ENCODE data around the gene GGCX. TPM values are rescaled to one million over a fixed set of nuclear protein-coding genes. Genes with fewer than 3 reads are reported as not detected.

The GGCX gene
- total and polyA plus RNA-seq, 2 donors (not counting 3 experiments of a cell fraction or from before 2014, with no cell fraction given), result 48.0 to 62.7 TPM

- Histone ChIP-seq H3K4me1 (ENCODE audit: control insufficient read depth, extremely low read depth, insufficient read depth, low read length) (peaks cover 28% of the 10 kb centered on the region), H3K79me2 (ENCODE audit: control insufficient read depth, insufficient read depth, low read length) (peaks cover 47% of the 10 kb centered on the region), H3K4me3 (replicated peaks in 1 of 3; ENCODE audit: insufficient read depth in 1 of 3, low read depth in 1 of 3, low read length in 3 of 3) (no peak overlapping the region), H3K9me3 (replicated peaks; ENCODE audit: control insufficient read depth, insufficient read depth, low read length) (no peaks in the 10 kb centered on the region), H3K27ac (ENCODE audit: insufficient read depth, low read depth, low read length) (no peak overlapping the region), H3K9ac (replicated peaks; ENCODE audit: extremely low read depth, insufficient read depth, low read length) (no peak overlapping the region), H3K4me2 (ENCODE audit: insufficient read depth, low read length) (no peak overlapping the region), H3K27me3 (ENCODE audit: control insufficient read depth in 2 of 2, insufficient read depth in 2 of 2, low read length in 2 of 2) (no peaks in the 10 kb centered on the region), H3K9me1 (replicated peaks; ENCODE audit: control insufficient read depth, extremely low read depth, insufficient read depth, low read length) (no peaks in the 10 kb centered on the region), H2AFZ (ENCODE audit: low read depth, low read length) (no peak overlapping the region), H4K20me1 (replicated peaks; ENCODE audit: control insufficient read depth, extremely low read depth, insufficient read depth, low read length) (peaks cover 4% of the 10 kb centered on the region), H3K36me3 (ENCODE audit: control insufficient read depth in 2 of 2, extremely low read depth in 1 of 2, insufficient read depth in 2 of 2, low read length in 2 of 2) (peaks cover 25 to 37% of the 10 kb centered on the region in 2 experiments)
- no peak for TF ChIP-seq GATA2 (IDR thresholded peaks at IDR 0.05; ENCODE audit: insufficient read depth, insufficient read length, low read depth, low read length)
- TF ChIP-seq, protein P1, sequence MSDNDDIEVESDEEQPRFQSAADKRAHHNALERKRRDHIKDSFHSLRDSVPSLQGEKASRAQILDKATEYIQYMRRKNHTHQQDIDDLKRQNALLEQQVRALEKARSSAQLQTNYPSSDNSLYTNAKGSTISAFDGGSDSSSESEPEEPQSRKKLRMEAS (IDR thresholded peaks at IDR 0.05; ENCODE audit: insufficient read depth, insufficient read length), result no peak
- TF ChIP-seq, protein P2, sequence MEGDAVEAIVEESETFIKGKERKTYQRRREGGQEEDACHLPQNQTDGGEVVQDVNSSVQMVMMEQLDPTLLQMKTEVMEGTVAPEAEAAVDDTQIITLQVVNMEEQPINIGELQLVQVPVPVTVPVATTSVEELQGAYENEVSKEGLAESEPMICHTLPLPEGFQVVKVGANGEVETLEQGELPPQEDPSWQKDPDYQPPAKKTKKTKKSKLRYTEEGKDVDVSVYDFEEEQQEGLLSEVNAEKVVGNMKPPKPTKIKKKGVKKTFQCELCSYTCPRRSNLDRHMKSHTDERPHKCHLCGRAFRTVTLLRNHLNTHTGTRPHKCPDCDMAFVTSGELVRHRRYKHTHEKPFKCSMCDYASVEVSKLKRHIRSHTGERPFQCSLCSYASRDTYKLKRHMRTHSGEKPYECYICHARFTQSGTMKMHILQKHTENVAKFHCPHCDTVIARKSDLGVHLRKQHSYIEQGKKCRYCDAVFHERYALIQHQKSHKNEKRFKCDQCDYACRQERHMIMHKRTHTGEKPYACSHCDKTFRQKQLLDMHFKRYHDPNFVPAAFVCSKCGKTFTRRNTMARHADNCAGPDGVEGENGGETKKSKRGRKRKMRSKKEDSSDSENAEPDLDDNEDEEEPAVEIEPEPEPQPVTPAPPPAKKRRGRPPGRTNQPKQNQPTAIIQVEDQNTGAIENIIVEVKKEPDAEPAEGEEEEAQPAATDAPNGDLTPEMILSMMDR (IDR thresholded peaks at IDR 0.05; ENCODE audit: extremely low read depth in 1 of 2, insufficient read depth in 1 of 2, low read depth in 1 of 2, low read length in 2 of 2), result no peak
- no peak for TF ChIP-seq POLR2AphosphoS5 (IDR thresholded peaks at IDR 0.05; ENCODE audit: insufficient read depth, low read depth, low read length)
- no peak for TF ChIP-seq MYC (IDR thresholded peaks at IDR 0.05; ENCODE audit: low read depth, low read length)
- no peak for TF ChIP-seq JUN (IDR thresholded peaks at IDR 0.05; ENCODE audit: borderline replicate concordance, insufficient read depth, insufficient read length, low read depth)
- TF ChIP-seq POLR2A (IDR thresholded peaks at IDR 0.05; ENCODE audit: low read depth, low read length), result no peak
- no peak for TF ChIP-seq EZH2 (IDR thresholded peaks at IDR 0.05; ENCODE audit: borderline replicate concordance, low read depth, low read length, severe bottlenecking)
- TF ChIP-seq FOS (IDR thresholded peaks at IDR 0.05; ENCODE audit: borderline replicate concordance, insufficient read depth, low read length), result no peak
- BruUV-seq (replicated peaks), result no TSS peak
- no peak for FAIRE-seq
- no peak for DNase-seq (ENCODE audit: low read depth, low spot score)
- CTCF ChIA-PET, result interaction anchor here (0.6 to 1.1 kb wide), 2 partner anchors 9 to 25 kb away, joined by 3 to 4 read pairs; no protein-coding TSS in a partner anchor
- POLR2A ChIA-PET, result no interaction called here
- dilution Hi-C loops (cut with MboI; ENCODE audit: extremely low pct_ligation_motif_present, low sequenced_read_pairs), result no loop called here
- intact Hi-C loops (cut with micrococcal nuclease), result no loop called here
Observed at GRCh38 chr2:85542777-85543176, 18.5 kb downstream of the GGCX start.
